ENCODE data around the gene CDH4.

Gene CDH4

DNA sequence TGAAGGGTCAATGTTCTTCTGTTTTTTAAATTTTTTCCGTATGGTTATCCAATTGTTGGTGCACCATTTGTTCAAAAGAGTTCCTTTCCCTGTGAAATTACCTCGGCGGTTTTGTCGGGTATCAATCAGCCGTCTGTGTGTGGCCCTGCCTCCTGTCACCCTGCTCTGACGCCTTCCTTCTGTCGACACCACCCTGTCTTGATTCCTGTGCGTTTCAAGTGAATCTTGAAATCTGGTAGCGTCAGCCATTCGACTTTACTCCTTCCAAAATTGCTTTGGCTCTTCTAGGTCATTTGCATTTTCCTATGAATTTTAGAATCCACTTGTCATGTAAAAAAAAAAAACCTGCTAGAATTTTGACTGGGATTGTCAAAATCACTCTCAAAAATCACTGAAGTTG is 181.1 kb downstream of the CDH4 start:
- FAIRE-seq (no peak), DNase-seq (ENCODE audit: insufficient read length, low spot score) (no peak)

DNA sequence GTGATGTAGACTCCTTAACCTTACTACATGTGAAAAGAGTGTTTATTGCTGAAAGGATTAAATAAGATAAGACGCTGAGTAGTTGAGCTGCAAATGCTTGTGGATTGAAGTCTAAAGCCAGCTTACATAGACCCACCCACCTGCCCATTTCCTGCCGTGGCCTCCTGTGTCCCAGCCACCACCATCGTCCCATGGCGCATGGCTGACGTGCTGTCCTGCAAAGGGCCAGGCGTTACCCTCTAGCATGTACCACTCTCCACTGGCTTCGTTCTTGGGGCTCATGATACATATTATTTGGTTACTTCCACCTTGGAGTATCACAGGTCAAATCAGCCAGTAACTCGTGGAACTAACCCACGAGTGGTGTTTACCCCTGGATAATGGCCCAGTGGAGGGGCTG is 181.8 kb downstream of the CDH4 start:
- DNase-seq (ENCODE audit: insufficient read length, low spot score): no peak
- no peak for FAIRE-seq

DNA sequence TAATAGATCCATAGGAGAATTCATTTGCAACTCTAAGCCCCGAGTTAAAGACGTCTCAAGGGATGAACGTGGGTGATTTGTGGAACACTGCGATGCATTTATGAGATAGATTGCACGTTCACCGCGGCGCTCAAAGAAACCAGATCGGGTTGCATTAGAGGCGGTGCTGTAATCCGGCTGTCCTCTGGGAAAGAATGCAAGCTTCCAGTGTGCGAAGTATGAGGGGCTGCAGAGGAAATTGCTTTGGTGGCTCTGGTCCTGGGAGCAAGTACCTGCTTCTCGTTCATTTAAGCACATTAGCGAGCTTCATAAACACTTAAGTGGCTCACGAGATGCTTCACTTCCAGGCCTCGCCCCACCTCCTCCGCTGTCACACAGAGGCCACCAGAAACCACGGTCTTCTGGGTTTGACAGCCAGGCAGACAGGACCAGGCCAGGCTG is 182.3 kb downstream of the CDH4 start:
- FAIRE-seq (no peak), DNase-seq (ENCODE audit: insufficient read length, low spot score) (no peak)

DNA sequence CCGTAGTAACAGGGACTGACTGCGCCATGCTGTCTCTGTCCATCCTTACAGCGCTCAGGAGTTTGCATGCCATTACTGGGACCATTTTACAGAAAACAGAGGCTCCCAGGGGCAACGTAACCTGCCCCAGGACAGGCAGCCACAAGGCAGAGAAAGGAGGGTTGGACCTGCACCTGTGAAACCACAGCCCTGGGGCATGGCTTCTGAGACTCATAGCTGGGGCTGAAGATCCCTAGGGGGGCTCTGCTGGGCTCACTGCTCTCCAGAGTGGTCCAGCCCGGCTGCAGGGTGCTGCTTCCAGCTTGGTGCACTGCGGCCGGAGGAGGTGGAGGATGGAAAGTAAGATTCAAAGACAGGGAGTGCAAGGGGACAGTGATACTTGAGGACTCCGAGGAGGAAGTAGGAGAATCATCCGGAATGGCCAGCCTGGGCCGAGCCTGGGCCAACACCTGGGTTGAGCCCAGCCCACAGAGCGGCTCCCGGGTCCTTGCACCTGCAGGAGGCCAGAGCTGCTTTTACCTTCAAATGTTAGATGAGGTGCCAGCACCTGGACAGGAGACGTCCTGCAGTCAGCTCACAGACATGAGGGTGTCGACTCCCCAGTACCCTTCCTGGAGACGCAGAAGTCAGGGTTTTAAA is 183.2 kb downstream of the CDH4 start:
- DNase-seq (ENCODE audit: insufficient read length, low spot score) (no peak), FAIRE-seq (no peak)

DNA sequence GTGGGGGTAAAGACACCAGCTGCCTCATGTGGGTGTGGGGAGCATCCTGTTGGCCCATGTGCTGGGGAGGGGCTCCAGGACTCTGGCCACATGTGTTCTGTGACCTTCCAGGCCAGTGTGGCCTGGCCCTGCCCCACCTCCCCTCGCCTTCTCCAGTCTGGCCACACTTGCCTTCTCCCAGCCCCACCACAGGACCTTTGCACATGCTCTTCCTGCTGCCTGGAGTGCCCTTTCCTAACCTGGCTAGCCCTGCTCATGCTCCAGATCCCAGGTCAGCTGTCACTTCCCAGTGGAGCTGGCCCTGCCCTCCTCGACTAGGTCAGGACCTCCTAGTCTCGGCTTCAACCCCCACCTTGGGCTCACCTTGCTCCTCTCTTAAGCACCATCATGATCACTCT is 183.8 kb downstream of the CDH4 start:
- DNase-seq (ENCODE audit: insufficient read length, low spot score): no peak
- no peak for FAIRE-seq

DNA sequence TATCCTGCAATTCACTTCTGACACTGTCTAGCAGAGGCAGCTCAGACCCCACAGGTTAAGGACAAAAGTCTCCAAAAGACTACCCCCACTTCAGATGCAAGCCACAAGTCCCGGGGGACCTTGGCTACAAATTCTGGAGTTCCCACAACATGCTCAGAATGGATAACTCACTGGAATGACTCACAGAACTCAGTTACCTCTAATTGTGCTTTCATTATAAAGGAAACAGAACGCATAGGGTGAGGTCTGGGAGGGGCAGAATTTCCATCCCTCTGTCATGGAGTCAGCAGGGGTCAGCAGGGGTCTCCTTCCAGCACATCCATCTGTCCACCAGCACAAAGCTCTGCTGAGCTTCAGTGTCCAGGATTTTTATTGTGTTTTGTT is 184.2 kb downstream of the CDH4 start:
- no peak for DNase-seq (ENCODE audit: insufficient read length, low spot score)
- FAIRE-seq: no peak

DNA sequence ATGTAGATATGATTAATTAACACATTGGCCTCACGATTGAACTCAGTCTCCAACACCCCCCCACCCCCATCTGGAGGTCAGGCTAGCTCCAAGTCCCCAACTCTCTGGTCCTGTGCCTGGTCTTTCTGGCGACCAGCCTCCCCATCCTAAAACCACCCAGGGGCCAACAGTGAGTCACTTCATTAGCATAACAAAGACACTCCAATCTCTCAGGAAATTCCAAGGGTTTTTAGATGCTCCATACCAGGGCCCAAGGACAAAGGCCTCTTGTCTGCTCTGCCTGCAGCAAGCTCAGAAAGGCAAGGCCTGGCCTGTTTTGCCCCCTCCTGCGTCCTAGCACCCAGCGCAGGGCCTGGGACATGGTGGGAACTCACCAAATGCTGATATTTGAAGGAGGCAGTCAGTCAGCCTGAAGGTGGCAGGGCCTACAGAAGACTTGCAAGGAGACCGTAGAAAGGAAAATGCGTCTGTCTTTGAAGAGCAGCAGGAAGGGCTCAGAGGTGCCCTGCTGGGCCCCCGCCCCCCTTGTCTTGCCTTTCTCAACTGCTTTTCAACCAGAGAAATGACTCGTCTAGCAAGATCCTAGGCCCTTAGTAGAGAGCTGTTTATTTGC is 184.7 kb downstream of the CDH4 start:
- FAIRE-seq (no peak), DNase-seq (ENCODE audit: insufficient read length, low spot score) (no peak)

DNA sequence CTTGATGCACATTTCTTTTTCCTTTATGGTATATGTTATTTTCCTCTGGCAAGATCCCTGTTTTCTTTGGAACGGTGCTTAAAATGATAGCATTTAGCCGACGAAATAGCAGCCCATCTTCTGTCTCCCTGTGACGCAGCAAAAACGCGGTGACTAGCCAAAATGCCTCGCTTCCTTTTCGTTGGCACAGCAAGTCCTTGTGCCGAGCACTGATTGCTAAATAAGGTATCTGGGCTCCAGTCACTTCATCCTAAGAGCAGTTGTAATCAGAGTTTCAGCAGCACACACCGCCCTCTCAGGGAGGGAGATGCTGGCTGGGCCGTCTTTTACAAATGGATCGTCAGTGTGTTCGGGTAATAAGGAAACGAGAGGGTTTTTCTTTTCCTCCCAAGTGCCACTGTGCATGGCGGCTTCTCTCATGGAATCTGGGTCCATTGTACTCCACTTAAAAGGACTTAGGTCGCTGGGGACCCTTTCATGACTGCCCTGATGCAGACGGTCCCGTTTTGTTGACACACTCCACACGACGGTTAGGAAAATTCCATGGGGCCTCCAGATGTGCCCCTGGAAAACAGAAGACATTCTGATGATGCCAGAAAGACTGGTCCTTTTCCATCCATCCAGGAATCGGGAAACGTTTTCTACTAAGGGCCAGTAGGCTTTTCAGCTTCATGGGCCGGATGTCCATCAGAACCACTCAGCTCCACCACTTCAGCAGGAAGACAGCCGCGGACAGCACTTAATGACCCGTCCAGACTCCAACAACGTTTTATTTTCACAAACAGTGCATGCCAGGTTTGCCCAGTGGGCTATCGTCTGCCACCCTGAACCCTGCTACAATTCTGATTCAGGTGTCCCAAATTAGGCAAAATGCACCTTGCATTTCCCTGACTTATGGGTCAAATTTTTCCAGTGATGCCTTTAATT is 185.5 kb downstream of the CDH4 start:
- DNase-seq (ENCODE audit: insufficient read length, low spot score): no peak
- no peak for FAIRE-seq

DNA sequence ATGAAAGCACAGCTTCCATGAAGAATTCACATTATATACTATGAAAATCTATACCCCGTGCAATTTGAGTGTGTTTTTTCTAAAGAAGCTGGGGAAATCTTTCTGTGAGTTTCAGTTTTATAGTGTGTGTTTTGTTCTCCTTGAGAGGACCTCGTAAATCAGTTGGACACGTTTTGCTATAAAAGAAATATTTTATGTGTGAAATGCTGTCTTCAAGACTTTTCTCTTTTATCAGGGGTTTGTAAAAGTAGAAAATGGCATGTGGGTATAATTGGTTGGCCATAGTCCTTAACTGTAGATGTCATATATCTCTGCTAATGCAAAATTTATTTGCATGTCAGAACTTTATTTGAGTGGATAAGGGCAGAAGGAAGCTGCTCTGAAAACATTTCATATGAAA is 186.2 kb downstream of the CDH4 start:
- no peak for DNase-seq (ENCODE audit: insufficient read length, low spot score)
- FAIRE-seq: no peak

DNA sequence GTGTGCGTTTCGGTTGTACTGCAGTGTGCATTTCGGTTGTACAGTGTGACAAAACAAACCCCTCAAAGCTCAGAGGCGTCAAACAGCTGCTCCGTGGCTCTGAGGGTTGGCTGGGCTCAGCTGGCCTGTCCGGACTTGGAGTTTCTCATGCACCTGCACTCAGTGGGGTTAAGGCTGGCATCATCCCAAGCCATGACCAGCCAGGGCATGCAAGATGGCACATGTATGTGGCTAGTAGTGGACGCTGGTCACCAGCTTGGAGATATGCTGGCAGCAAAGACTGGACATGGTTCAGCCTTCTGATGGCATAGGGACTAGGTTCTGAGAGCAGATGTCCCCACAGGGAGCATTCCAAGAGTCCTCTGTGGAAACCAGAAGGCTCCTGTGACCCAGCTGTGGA is 187.2 kb downstream of the CDH4 start:
- DNase-seq (ENCODE audit: insufficient read length, low spot score) (no peak), FAIRE-seq (no peak)

DNA sequence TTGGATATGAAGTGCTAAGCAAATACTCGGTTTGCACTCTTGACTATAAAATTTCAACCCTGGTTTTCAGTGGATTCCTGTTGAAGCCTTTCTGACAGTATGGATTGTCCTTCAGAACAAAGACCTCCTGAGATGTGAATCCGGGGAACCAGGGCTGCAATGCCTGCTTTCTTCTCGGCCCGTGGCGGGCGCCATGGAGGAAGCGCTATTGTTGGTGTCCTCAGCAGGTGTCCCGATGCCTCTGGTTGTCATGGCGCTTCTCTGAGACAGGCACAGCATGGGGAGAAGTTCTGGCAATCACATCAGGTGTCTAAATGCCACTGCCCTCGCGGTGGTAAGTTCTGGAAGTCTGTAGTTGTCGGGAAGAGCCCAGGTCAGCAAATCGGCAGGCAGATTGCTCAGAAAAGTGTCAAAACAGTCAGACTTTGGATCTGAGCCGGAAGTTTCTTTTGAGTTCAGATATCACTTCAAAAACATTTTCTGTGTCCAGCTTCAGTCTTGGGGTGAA is 188.5 kb downstream of the CDH4 start:
- DNase-seq (ENCODE audit: insufficient read length, low spot score): no peak

DNA sequence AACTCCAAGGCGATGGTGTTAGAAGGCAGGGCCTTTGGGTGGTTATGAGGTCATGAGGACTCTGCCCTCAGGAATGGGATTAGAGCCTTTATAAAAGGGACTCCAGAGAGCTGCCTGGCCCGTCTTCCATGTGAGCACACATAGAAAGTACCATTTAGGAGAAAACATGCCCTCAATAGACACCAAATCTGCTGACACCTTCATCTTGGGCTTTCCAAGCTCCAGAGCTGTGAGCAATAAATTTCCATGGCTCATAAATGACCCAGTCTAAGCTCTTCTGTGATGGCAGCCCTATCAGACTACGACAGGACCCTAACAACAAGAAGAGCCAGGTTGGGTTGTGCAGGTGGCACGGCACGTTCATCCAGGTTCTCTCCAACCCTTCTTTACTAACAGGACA is 189.5 kb downstream of the CDH4 start:
- no peak for FAIRE-seq

More for the DNA sequence above, 188.5 kb downstream of the CDH4 start:
- FAIRE-seq: no peak

DNA sequence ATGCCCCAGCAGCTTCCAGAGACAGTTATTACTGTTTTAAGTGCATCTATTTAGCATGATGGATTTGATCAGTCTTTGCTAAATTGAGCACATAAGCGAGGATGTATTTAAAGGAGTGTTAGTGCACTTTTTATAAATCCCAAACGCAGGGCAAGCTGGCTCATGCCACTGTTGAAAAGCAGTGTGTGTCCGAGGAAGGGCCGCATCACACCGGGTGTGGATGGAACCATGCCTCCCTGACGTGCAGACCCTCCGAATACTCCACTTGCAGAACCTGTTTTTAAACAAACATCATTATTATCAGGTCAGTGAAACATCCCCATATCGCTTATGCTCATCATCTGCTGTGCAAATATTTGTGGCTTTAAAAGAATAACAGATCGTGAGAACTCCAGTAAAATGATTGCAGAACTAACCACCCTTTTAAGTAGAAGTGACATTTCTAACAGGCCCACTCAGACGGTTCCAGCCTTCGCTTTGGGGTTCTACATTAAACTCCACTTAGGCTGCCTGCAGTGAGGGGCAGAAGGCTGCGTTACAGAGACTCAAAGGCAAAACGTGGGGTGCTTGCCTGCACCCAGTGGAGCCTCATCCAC is 190.1 kb downstream of the CDH4 start:
- DNase-seq (ENCODE audit: insufficient read length, low spot score) (no peak), FAIRE-seq (no peak)

More for the DNA sequence above, 189.5 kb downstream of the CDH4 start:
- no peak for DNase-seq (ENCODE audit: insufficient read length, low spot score)

DNA sequence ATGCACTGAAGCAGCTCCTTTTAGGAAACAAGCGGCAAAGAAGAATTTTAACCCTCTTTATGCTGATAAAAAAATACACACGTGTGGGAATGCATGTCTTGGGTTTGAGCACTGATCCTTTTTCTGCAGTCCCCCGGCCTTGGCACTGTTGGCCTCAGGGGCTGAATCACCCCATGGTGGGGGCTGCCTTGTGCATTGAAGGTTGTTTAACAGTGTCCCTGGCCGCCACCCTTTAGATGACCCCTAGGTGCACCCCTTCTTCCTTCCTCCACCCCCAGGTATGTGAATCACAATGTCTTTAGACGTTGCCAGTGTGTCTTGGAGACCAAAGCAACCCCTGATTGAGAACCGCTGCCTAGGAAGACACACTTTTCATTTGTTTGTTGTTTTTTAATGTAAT is 190.7 kb downstream of the CDH4 start:
- no peak for FAIRE-seq

DNA sequence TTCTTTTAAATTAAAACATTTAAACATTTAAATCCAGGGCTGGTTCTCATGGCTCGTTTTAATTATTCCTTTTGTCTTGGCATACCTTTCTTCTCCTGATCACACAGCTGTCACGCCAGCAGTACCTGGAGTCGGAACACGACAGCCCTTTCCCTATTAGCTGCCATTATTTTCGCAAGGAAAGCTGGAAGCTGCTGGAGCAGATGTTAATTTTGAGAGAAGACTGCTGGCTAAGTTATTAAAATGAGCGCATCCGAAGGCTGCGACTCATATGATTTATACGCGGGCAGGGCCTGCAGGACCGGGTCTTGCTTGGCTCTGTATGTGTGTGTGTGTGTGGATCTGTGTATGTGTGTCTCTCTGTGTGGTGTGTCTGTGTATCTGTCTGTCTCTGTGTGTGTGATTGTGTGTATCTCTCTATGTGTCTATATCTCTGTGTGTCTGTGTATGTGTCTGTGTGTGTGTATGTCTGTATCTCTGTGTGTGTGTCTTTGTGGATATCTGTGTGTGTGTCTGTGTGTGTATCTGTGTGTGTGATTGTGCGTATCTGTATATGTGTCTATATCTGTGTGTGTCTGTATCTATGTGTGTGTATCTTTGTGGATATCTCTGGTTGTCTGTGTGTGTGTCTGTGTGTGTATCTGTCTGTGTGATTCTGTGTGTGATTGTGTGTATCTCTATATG is 191.5 kb downstream of the CDH4 start:
- DNase-seq (ENCODE audit: insufficient read length, low spot score): no peak
- FAIRE-seq: no peak

More for the DNA sequence above, 190.7 kb downstream of the CDH4 start:
- no peak for DNase-seq (ENCODE audit: insufficient read length, low spot score)

DNA sequence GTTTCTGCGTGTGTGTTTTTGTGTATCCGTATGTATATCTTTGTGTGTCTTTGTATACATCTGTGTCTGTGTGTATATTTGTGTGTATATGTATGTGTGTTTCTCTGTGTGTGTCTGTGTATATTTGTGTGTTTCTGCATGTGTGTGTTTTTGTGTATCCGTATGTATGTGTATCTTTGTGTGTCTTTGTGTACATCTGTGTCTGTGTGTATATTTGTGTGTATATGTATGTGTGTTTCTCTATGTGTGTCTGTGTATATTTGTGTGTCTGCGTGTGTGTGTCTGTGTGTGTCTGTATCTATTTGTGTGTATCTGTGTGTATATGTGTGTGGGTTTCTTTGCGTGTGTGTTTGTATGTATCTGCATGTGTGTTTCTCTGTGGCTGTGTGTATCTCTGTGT is 192.6 kb downstream of the CDH4 start:
- FAIRE-seq: no peak
- no peak for DNase-seq (ENCODE audit: insufficient read length, low spot score)

DNA sequence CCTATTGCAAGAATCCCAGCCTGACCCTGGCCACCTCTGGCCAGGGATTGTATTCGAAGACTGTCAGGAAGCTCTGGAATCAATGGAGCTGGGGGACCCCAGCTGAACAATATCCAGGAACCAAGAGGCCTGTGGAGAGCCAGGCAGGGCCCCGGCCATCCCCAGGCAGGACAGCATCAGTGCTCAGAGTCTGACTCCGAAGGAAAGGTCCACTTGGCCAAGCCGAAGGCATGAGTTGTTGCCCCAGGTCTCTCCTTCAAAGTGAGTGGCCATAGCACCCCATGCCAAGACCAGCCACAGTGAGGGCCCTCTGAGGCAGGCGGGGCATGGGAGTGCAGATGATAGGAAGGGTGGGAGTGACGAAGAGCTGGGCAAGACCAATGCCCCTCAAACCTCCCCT is 193.1 kb downstream of the CDH4 start:
- no peak for FAIRE-seq
- no peak for DNase-seq (ENCODE audit: insufficient read length, low spot score)

DNA sequence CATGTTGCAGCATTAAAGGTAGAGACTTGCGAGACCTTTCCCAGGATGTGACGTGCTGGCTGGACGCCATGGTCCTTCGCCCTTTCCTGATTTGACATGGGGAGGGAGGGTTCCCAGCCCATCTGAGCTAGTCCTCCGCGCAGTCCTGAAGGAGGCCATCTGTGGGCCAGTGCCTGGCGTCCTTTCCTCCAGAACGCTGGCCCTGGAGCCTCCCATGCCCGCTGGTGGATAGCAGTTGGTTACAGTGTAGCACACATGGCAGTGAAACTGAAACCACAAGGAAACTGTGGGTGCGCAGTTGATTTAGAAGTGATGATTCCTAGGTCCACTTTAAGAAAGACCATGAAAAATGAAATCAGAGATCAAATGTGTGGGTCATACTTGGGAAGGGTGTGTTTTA is 193.7 kb downstream of the CDH4 start:
- FAIRE-seq (no peak), DNase-seq (ENCODE audit: insufficient read length, low spot score) (no peak)

DNA sequence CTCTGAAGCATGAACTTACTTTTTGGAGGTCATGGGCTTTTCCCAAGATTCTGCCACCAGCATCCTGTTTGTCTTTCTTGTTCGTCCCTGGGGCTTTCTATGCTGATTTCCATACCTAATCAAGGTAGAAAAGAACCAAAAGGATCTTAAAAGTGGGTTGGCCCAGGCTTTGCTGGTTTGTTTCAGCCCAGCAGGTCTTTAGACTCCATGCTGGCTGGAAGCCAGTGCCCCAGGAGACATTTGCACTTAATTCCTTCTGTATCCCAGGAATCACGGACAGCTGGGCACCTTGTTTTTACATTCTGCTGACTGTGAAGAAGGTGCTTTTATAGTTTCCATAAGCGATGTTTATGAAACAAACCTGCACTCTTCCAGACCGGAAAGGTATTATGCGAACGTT is 195.9 kb downstream of the CDH4 start:
- DNase-seq (ENCODE audit: insufficient read length, low spot score) (no peak), FAIRE-seq (no peak)

DNA sequence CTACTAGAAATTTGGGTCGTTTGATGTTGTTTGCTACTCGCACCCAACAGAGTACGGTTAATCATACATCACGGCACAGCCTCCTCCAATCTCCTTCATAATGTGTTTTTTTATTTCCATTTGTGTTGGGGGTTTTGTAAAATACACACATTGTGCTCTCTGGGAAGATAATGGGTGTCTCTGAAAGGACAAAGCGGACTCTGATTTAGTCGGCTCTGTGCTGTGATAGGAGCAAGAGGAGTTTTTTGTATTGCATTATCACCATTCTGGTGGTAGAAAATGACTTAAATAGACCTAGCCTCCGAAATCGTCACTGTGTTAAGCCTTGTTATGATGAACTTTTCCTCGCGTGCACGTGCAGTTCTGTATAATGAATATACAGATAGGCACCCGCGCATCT is 196.3 kb downstream of the CDH4 start:
- FAIRE-seq (no peak), DNase-seq (ENCODE audit: insufficient read length, low spot score) (no peak)

All from GM19239 (cell line).